Gastrocnemius medialis (tissue), 4 donors: ENCODE data around the gene KLHL26. TPM values are rescaled to one million over a fixed set of nuclear protein-coding genes. Genes with fewer than 3 reads are reported as not detected.

Source experiments
- ATAC-seq, 2 donors: fragments of 150-250 bp; one replicate each; pipeline ENCODE4 v1.9.1; 2016
- DNase-seq, 2 donors: peaks; one replicate each; pipeline ENCODE4 v3.0.0-alpha.2; 2019
- H3K27ac ChIP-seq, 4 donors: fragments of 200-600 bp; sonication (generic); 1 replicate in 1 of 4; 2 replicates in 3 of 4; pipeline ENCODE4 v1.5.1; 2016 to 2018; ENCODE audit warnings: mild to moderate bottlenecking in 2 of 4, moderate library complexity in 1 of 4
- H3K27me3 ChIP-seq, 3 donors: fragments of 200-600 bp; sonication (generic) in 2 of 3; 1 replicate in 1 of 3; 2 replicates in 2 of 3; pipeline versions ENCODE4 v1.5.1 to v1.6.0; 2016 to 2019; ENCODE audit warnings: mild to moderate bottlenecking in 1 of 3, moderate library complexity in 1 of 3
- H3K36me3 ChIP-seq, 2 donors: fragments of 200-600 bp; sonication (generic) in 1 of 2; one replicate each; pipeline ENCODE4 v1.5.1; 2017 to 2018
- H3K4me1 ChIP-seq, 2 donors: fragments of 200-600 bp; sonication (generic) in 1 of 2; one replicate each; pipeline ENCODE4 v1.5.1; 2016 to 2017; ENCODE audit warnings: mild to moderate bottlenecking in 2 of 2
- H3K4me3 ChIP-seq, 4 donors: fragments of 200-600 bp; sonication (generic) in 3 of 4; 1 replicate in 1 of 4; 2 replicates in 3 of 4; pipeline ENCODE4 v1.5.1; 2016 to 2019; ENCODE audit warnings: mild to moderate bottlenecking in 2 of 4
- H3K9me3 ChIP-seq, 3 donors: fragments of 200-600 bp; sonication (generic) in 2 of 3; 1 replicate in 1 of 3; 2 replicates in 2 of 3; pipeline ENCODE4 v1.5.1; 2016 to 2019
- POLR2A ChIP-seq, 2 donors: fragments of 450-650 bp; IDR thresholded peaks; one replicate each; pipeline ENCODE4 v1.6.1; 2017; ENCODE audit warnings: antibody characterized with exemption in 2 of 2, mild to moderate bottlenecking in 2 of 2, moderate library complexity in 2 of 2
- in situ Hi-C, 4 donors: fragments of 200-750 bp; cut with MboI; loops; one replicate each; pipeline versions ENCODE4 v1.15.0 to v1.8.0; 2017; ENCODE audit warnings: low sequenced_read_pairs in 4 of 4
- intact Hi-C: fragments of 100-400 bp; cut with DNase I; formaldehyde crosslinking; loops from one replicate; pipeline ENCODE4 v1.15.1; 2023; ENCODE audit warnings: low total_unique reads
- total RNA-seq, 4 donors: library from RNA; depleted of rRNA; stranded (reverse); fragments of >200 nt; gene quantifications; one replicate each; pipeline versions ENCODE4 v1.1.0 to v1.2.3, GENCODE V29; 2016
- TF ChIP-seq, protein P1 (sequence below), 5 experiments: fragments of 450-650 bp in 3 of 5; fragments of 200-600 bp in 2 of 5; sonication (generic) in 2 of 5; IDR thresholded peaks in 4 of 5; conservative IDR thresholded peaks in 1 of 5; 1 replicate in 4 of 5; 2 replicates in 1 of 5; pipeline ENCODE4 v1.5.1; 2016 to 2019; ENCODE audit warnings: antibody characterized with exemption in 5 of 5, mild to moderate bottlenecking in 3 of 5, moderate library complexity in 3 of 5

Gene KLHL26
- total RNA-seq, 4 donors from 2014 or later, result 5.2 to 12.0 (median 7.3) TPM

DNA sequence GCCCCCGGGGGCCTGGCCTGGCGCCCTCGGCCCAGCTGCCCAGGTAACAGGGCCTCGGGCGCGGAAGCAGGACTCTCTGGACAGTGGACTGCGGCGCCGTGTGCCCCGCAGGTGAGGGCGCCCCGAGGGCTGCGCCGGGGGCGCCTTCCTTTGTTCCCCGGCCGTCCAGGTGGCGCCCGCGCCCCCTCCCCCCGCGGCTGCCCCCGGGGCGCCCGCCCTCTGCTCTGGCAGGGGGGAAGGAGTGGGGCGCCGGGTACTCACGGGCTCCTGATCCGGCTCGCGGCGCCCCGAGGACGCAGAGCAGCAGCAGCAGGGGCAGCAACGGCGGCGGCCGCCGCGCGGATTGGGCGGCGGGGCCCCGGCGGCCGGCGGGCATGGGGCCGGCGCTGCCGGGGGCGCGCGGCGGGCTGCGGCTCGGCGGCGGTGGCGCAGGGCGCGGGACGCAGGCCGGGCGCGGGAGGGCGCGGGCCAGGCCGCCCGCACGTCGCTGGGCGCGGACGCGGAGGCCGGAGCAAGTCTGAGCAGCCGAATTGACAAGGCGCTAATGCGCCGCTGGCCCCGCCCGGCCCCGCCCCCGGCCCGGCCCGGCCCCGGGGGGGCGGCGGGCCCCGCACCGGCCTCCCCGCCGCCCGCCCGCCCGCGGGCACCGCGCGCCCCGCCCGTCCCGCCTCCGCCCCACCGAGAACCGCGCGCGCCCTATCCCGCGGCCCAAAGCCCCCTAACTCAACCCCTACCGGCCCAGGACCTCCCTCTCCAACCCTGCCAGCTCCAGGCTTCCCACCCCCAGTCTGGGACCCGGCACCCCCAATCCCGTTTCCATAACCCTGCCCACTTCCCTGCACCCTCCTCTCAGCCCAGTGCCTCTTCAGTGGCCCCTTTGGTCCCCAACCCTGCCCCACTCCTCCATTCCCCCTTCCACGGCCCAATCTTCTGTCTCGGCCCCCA is 30.3 kb upstream of the KLHL26 start, which contains the start of gene CRLF1:
TSS of gene CRLF1 (minus strand) at position 519 of the 945 bp plus-strand sequence. CDS start at position 376, 143 bp downstream.
- in situ Hi-C loops, result no loop called here
- peak in 1 of 2 donors; percentile 43 for DNase-seq
- TF ChIP-seq, protein P1, sequence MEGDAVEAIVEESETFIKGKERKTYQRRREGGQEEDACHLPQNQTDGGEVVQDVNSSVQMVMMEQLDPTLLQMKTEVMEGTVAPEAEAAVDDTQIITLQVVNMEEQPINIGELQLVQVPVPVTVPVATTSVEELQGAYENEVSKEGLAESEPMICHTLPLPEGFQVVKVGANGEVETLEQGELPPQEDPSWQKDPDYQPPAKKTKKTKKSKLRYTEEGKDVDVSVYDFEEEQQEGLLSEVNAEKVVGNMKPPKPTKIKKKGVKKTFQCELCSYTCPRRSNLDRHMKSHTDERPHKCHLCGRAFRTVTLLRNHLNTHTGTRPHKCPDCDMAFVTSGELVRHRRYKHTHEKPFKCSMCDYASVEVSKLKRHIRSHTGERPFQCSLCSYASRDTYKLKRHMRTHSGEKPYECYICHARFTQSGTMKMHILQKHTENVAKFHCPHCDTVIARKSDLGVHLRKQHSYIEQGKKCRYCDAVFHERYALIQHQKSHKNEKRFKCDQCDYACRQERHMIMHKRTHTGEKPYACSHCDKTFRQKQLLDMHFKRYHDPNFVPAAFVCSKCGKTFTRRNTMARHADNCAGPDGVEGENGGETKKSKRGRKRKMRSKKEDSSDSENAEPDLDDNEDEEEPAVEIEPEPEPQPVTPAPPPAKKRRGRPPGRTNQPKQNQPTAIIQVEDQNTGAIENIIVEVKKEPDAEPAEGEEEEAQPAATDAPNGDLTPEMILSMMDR (IDR thresholded peaks at IDR 0.05 in 4 of 5, conservative IDR thresholded peaks at IDR 0.05 in 1 of 5), result no peak
- TF ChIP-seq POLR2A (IDR thresholded peaks at IDR 0.05), result no peak
- Histone ChIP-seq H3K36me3 (no peaks in the 10 kb centered on the region), H3K9me3 (no peaks in the 10 kb centered on the region), H3K27ac (peak within 1 kb of the TSS in 3 of 4 donors; percentile 11 to 30 (median 18)), H3K4me1 (peaks cover 5 to 23% of the 10 kb centered on the region in 2 donors), H3K4me3 (peak within 1 kb of the TSS; percentile 28 to 49 (median 42)), H3K27me3 (peaks cover 65 to 68% (median 65%) of the 10 kb centered on the region in 3 donors)
- intact Hi-C loops, result no loop called here
- ATAC-seq, result peak; percentile 27 to 45

DNA sequence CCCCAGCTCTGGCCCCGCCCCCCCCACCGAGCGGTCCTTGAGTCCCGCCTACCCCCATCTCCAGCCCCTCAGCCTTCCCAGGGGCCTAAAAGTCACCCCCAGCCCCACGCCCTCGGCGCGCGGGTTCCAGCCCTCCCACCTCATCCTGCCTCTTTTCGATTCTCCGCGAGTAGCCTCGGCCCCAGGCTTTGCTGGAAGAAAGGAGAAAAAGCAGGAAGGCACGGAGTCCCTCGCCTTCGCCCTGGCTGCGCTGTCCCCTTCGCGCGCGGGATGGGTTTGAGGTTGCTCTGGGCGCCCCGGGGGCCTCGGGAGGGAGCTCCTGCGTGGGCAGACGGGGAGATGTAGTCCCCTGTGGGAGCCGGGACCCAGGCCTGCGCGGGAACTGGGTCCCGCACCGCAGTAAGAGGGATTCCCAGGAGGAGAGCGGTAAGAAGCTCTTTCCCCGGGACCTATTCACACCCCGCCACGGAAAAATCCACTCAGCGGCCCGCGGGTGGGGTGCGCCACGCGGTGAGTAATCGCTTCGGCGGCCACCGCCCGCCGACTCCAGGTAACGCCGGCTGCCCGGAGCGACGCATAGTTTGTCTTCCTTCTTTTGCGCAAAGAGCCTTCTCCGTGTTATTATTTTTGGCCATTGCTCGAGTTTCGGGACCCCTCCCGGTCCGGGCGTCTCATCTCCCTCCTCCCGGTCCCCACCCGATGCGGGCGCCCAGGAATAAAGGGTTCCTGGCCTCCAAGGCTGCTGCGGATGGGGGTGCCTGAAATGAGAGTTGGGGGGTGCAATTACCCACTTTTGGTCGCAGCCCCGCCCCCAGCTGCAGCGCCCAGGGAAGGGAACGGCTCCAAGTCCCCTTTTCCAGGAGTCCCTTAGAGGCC is 29.4 kb upstream of the KLHL26 start:
- peak overlapping the region in 2 of 4 donors; percentile 11 to 18 for H3K27ac ChIP-seq
- in situ Hi-C loops, result no loop called here
- H3K36me3 ChIP-seq, result no peaks in the 10 kb centered on the region
- H3K4me1 ChIP-seq, result peaks cover 5 to 32% of the 10 kb centered on the region in 2 donors
- no peak for ATAC-seq
- peak overlapping the region; percentile 28 to 49 (median 42) for H3K4me3 ChIP-seq
- DNase-seq, result no peak
- H3K9me3 ChIP-seq, result no peaks in the 10 kb centered on the region
- intact Hi-C loops, result no loop called here
- peaks cover 74 to 77% (median 74%) of the 10 kb centered on the region in 3 donors for H3K27me3 ChIP-seq
- TF ChIP-seq, protein P1 (IDR thresholded peaks at IDR 0.05 in 4 of 5, conservative IDR thresholded peaks at IDR 0.05 in 1 of 5), result no peak
- TF ChIP-seq POLR2A (IDR thresholded peaks at IDR 0.05), result no peak

DNA sequence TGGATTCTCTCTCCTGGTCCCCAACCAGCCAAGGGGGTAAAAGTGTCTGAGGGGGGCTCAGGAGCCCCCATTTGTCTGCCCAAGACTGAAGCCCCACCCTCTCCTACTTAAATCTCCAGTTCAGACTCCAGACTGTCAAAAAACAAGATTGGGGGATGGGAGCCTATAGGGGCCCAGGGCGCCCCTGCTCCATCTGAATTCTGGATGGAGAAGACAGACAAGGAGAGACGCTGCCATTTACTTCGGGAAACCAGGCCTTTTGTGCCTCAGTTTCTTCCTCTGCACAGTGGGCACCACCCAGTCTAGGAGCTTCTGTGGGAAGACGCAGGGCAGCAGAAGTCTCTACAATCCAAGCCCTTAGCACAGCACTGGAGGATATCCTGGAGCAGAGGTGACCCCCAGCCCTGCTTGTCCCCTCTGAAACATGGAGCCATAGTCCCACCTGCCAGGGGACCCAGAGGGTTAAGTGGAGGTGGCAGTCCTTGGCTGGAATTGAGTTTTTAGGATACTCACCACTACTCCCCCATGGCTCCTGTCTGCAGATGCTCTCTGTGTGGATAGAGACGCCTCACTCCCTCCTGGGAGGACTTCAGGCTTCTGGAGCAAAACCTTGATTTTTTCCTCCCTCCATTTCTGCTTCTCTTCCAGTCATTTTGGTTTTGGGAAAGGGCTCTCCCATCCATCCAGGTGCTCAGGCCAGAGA is 28.6 kb upstream of the KLHL26 start:
- DNase-seq (no peak), ATAC-seq (no peak)
- H3K36me3 ChIP-seq, result no peaks in the 10 kb centered on the region
- H3K9me3 ChIP-seq, result no peaks in the 10 kb centered on the region
- in situ Hi-C loops (no loop called here), intact Hi-C loops (no loop called here)
- TF ChIP-seq POLR2A (IDR thresholded peaks at IDR 0.05), result no peak
- TF ChIP-seq, protein P1 (IDR thresholded peaks at IDR 0.05 in 4 of 5, conservative IDR thresholded peaks at IDR 0.05 in 1 of 5), result no peak
- H3K4me3 ChIP-seq, result peak overlapping the region in 2 of 4 donors; percentile 28 to 46
- H3K27me3 ChIP-seq, result peaks cover 81 to 85% (median 82%) of the 10 kb centered on the region in 3 donors
- peaks cover 5 to 37% of the 10 kb centered on the region in 2 donors for H3K4me1 ChIP-seq
- H3K27ac ChIP-seq, result no peak overlapping the region
